ENCODE results near the gene TMEM120A.

GRCh38 chr7:76037310-76037709, 42.9 kb upstream of the TMEM120A start:
- no peak for TF ChIP-seq CTCF (conservative IDR thresholded peaks at IDR 0.05; ENCODE audit: low read depth in 2 of 2)
- no peak for TF ChIP-seq ZNF331 (CRISPR knock-in tag; IDR thresholded peaks at IDR 0.05; ENCODE audit: low read depth)
- TF ChIP-seq EZH2phosphoT487 (IDR thresholded peaks at IDR 0.05; ENCODE audit: unreplicated experiment): no peak
- TF ChIP-seq POLR2AphosphoS5 (IDR thresholded peaks at IDR 0.05; ENCODE audit: low read depth): no peak
- TF ChIP-seq CREB1 (CRISPR knock-in tag; IDR thresholded peaks at IDR 0.05; ENCODE audit: low read depth): no peak
- TF ChIP-seq REST (IDR thresholded peaks at IDR 0.05; ENCODE audit: unreplicated experiment): no peak
- no peak for TF ChIP-seq NANOG (IDR thresholded peaks at IDR 0.05; ENCODE audit: borderline replicate concordance)
- no peak for TF ChIP-seq EZH2 (IDR thresholded peaks at IDR 0.05; ENCODE audit: low read depth, unreplicated experiment)
- no peak for TF ChIP-seq JUNB (IDR thresholded peaks at IDR 0.05; ENCODE audit: unreplicated experiment)
- no peak for TF ChIP-seq ZNF462 (CRISPR knock-in tag; IDR thresholded peaks at IDR 0.05)
- no peak for TF ChIP-seq ETS1 (IDR thresholded peaks at IDR 0.05)
- no peak for TF ChIP-seq ZNF114 (CRISPR knock-in tag; IDR thresholded peaks at IDR 0.05)

All from GM23338 (cell line).